A549 treated with AZD9567 at 1 μM for 4 hours (cell line): Measurements from ENCODE around the gene GMDS. TPM values are rescaled to one million over a fixed set of nuclear protein-coding genes. Genes with fewer than 3 reads are reported as not detected.

Source experiments
- total RNA-seq: library from RNA; stranded (reverse); fragments of 200-300 nt; extraction: Qiagen RNA extraction; gene quantifications from 5 replicates; pipeline ENCODE4 v1.2.3, GENCODE V29; 2022; ENCODE audit not compliant: insufficient read depth

GMDS gene
- 8.3 to 10.0 TPM (median 8.7 TPM) in 5 replicates for total RNA-seq

DNA sequence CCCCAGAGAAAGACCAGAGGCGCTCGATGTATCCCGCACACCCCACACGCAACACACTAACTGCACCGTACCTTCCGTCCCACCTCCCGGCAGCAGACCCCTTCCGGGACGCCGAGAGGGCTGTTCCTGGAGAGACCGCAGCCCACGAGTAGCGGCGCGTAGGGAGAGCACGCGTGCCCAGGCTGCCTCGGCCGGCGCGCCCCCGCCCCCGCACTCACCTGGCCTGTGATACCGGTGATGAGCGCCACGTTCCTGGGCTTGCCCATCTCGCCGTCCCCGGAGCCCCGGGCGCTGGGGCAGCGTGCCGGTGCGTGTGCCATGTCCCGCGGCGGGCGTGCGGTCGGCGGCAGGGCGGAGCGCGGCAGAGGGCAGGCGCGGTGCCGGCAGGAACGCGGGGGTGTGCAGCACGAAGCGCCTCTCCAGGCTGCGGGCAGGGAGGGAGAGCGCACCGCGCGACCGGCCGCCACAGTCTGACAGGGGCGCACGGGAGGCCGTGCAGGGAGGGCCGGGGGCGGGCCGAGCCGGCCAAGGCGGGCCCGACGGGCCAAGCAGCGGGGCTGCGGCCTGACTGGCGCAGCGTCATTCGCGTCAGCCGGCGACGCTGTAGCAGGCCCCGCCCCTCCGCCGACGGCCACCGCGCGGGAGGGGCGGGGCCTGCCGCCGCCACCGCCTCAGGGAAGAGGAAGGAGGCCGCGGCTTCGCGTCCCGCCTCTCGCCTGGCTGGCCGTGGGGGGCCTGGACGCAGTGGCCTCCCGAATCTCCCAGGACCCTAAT is at the start of gene GMDS:
Gene GMDS, minus strand, starts transcription at position 503 of the 774 bp plus-strand sequence.

GRCh38 chr6:1609648-1610496 is 635.5 kb downstream of the GMDS start, which contains the start of gene FOXC1:
FOXC1 (plus strand) TSS chr6:1609915; CDS start chr6:1610446, 531 bp downstream.

